Endothelial cell of umbilical vein (primary cell): Measurements from ENCODE around the gene ARPC1B.

Experiments used
- CTCF ChIP-seq, 2 donors: IDR thresholded peaks; 1 replicate in 1 of 2; 2 replicates in 1 of 2; pipeline ENCODE4 v1.5.1; 2011; ENCODE audit warnings: low read length in 2 of 2, mild to moderate bottlenecking in 2 of 2, moderate library complexity in 2 of 2, control low read depth in 1 of 2, inconsistent platforms in 1 of 2, low read depth in 1 of 2; ENCODE audit not compliant: insufficient read depth in 1 of 2; ENCODE audit errors: extremely low read depth in 1 of 2
- EZH2 ChIP-seq: IDR thresholded peaks from 2 replicates; pipeline ENCODE4 v1.6.1; 2012; ENCODE audit warnings: borderline replicate concordance, low read depth, mild to moderate bottlenecking, moderate library complexity, low read length, inconsistent platforms; ENCODE audit not compliant: severe bottlenecking
- MAX ChIP-seq: IDR thresholded peaks from 2 replicates; pipeline ENCODE4 v1.6.1; 2011; ENCODE audit not compliant: insufficient read depth, insufficient read length
- POLR2A ChIP-seq: IDR thresholded peaks from 2 replicates; pipeline ENCODE4 v1.6.1; 2012; ENCODE audit warnings: low read depth, mild to moderate bottlenecking, control low read depth, low read length

GRCh38 chr7:99384523-99384922 is 10.0 kb downstream of the ARPC1B start:
- no peak for TF ChIP-seq CTCF (IDR thresholded peaks at IDR 0.05; ENCODE audit: extremely low read depth in 1 of 2, insufficient read depth in 1 of 2, low read depth in 1 of 2, low read length in 2 of 2)
- no peak for TF ChIP-seq POLR2A
- TF ChIP-seq EZH2: no peak
- TF ChIP-seq MAX: no peak
